ENCODE measurements around the gene SLC14A1. TPM values are rescaled to one million over a fixed set of nuclear protein-coding genes. Genes with fewer than 3 reads are reported as not detected.
"Not testable (repeated sequence)": the region's sequence is repeated elsewhere in the genome, so short reads cannot be mapped to it uniquely, and the experiment has no call there.

The SLC14A1 gene
- total RNA-seq, 2 experiments from 2014 or later, result 2.5 to 4.1 TPM

DNA sequence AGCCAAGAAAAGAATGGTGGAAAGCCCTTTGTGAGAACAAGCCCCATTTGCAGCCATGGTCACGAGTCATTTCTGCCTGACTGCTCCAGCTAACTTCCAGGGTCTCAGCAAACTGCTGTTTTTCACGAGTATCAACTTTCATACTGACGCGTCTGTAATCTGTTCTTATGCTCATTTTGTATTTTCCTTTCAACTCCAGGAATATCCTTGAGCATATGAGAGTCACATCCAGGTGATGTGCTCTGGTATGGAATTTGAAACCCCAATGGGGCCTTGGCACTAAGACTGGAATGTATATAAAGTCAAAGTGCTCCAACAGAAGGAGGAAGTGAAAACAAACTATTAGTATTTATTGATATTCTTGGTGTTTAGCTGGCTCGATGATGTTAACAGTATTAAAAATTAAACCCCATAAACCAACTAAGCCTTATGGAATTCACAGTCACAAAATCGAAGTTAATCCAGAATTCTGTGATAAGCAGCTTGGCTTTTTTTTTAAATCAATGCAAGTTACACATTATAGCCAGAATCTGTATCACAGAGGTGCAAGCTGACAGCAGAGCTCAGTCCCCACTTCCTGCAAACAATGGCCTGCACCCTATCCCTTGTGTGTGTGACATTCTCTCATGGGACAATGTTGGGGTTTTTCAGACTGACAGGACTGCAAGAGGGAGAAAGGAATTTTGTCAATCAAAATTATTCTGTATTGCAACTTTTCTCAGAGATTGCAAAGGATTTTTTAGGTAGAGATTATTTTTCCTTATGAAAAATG, 26.1 kb downstream of the SLC14A1 start:
- POLR2A ChIA-PET, result no interaction called here

DNA sequence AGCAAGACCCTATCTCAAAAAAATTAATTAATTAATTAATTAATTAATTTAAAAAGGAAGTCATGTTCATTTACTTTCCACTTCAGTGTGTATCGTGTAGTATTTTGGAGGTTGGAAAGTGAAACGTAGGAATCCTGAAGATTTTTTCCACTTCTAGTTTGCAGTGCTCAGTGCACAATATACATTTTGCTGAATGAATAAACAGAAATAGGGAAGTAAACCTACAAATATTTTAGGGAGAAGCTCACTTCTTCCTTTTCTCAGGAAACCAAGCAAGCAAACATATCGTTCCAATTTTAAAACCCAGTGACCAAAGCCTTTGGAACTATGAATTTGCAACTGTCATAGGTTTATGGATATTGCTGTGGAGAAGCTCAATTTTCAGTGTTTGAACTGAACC, 27.8 kb downstream of the SLC14A1 start:
- ChIA-PET CTCF (no interaction called here), POLR2A (no interaction called here)

More for the DNA sequence above, 26.1 kb downstream of the SLC14A1 start:
- CTCF ChIA-PET, result interaction anchor here (0.6 kb wide), 1 partner anchor 84 kb away, joined by 4 read pairs; no protein-coding TSS in a partner anchor

DNA sequence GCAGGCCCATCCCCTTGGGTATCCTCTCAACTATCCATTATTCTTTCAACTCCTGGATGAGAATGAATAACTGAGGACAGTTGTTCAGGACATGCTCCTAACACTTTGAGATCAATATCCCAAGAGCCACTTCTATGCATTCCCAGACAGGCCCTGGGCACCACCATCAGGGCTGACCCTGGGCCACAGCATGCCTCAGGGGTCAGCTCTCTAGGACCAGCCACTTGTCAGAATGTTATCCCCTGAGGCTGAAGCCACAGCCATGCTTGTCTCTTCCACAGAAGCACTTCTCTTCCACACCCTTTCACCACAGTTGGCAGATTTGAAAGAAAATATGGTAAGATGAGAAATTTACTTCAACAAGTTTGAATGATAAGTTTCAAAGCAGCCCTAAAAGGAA, 28.7 kb downstream of the SLC14A1 start:
- CTCF ChIA-PET, result no interaction called here
- POLR2A ChIA-PET, result no interaction called here

DNA sequence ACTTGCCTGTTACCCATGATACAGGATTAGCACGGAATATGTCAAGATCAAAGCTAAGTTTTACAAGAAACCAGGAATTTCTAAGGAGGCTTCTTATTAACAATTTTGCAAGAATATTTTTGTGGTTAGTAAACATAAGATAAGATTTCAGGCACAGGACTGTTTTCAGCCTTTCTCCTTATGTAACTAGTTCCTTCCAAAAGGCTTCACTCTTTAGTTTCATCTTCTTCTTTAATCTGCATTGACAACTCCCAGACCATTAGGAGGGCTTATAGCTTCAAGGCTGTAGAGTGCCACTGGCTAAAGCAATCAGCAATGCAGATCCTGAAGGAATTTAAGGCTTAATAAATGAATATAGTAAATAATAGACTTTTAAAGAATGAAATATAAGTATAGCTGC, 29.3 kb downstream of the SLC14A1 start:
- ChIA-PET POLR2A (no interaction called here), CTCF (no interaction called here)

DNA sequence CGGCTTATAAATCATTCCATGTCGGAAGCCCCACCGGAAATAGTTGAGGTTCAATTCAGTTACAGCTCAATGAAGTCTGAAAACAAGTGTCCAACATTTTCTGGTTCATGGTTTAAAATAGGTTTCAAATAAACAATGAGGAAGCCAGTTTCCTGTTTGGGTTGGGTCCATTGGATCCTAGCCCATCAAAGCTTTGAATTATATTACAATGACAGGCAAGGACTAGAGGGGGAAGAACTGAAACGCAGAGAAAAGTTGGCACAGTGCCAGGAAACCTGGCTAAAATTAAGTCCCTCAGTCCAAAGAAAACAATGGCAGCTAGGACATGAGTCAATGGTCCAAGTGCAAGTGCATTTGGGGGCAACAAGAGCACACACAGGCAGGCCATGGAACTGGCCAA, 32.0 kb downstream of the SLC14A1 start:
- ChIA-PET CTCF (no interaction called here), POLR2A (no interaction called here)

DNA sequence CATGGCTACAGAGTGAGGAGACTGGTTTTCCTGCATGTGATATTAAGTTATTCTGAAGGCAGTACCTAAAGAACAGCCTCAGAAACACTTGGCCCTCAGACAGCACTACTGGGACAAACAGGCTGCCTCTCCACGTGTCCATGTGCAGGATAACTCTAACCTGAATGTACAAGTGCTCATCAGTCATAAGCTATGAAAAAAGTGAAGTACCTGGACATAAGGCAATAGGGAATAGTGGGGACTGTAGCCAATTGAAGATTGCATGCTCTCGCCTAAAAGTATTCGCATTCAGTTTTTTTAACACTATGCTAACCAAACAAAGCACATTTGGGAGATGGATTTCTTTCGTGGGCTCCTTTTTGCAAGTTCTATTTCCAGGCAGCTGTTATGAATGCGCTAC, 33.0 kb downstream of the SLC14A1 start:
- CTCF ChIA-PET, result no interaction called here
- POLR2A ChIA-PET, result no interaction called here

DNA sequence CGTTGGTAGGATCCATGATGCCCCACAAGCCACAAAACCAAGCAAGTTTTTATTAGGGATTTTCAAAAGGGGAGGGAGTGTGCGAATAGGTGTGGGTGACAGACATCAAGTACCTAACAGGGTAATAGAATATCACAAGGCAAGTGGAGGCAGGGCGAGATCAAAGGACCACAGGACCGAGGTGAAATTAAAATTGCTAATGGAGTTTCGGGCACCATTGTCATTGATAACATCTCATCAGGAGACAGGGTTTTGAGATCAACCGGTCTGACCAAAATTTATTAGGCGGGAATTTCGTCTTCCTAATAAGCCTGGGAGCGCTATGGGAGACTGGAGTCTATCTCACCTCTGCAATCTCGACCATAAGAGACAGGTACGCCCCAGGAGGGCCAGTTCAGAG, 33.7 kb downstream of the SLC14A1 start:
- CTCF ChIA-PET, POLR2A ChIA-PET: not testable (repeated sequence)

DNA sequence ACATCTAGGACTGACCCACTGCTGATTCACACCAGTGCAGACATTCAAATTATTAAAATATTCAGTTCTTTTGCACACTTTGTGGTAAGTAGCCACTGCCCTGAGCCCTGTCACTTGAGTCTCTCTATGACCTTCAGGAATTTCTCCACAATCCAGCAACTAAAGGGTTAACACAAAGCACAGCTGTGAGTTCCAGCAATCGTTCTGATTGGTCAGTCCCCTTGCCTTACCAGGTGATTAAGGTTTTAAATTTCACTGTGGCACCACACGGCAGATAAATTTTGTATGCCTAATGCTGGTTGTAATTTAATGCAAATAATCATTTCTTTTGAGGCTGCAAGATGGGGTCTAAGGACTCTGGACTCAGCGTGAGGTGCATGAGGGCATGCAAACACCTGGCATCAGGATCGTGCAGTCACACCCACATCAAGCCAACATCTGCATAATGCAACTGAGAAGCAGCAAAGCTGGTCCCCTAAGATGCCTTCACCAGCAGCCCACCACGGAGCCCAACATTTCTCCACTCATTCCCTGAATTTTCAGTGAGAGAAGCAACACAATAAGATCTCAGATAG, 36.6 kb downstream of the SLC14A1 start:
- ChIA-PET POLR2A (no interaction called here), CTCF (no interaction called here)

DNA sequence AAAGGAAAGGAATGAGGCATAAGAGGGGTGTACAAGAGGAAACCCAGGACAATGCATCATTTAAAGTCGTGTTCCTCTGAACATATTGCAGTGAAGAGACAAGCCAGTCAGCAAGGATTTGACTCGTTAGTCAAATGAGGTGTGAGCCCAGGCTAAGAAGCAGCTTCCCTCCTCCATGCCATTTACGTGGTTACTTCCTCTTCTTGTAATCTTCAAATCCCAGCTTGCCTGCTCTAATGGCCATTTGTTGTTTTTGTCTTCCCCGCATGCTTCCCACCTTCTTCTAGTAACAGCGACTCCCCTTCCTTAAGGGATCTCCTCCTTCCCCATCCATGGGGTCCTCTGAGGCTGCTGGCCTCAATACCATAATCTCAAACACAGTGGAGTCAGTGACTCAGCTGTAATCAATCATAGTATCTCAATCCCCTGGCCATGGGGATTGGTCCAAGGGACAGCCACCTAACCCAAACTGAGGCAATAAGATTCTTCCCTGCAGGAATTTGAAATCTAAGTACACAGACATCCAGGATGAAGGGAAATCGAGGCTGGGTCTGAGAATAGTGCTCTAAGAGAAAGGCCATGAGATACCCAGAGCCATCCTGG, 37.6 kb downstream of the SLC14A1 start:
- CTCF ChIA-PET, result no interaction called here
- POLR2A ChIA-PET, result no interaction called here

DNA sequence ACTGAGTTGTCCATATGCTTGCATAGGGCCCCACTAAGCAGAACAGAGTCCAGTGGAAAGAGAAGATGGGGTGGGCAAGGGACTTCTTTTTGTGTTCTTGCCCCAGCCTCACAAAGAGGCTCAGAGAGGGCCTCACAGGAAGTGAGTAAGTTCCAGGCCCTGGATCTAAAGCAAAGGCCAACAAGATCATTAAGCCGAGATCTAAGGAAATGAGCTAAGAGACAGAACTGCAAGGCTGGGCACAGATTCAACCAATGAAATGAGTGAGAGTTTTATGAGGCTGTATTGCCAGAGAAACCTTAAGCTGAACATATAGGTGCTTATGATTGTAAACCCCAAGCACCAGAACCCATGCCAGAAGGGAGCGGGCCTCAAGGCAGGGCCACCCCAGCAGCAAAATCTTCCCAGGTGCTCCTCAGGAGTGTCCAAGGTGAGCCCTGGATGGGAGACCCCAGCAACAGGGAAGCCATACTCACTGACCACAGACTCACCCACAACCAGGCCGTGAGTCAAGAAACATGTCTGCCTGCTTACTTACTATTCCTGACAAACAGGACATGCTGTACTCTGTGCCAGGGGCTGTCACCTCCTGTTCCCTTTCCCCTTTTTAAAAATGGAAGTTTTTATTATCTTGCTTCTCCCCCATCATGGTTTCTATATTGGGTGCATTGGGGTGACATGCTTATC, 40.2 kb downstream of the SLC14A1 start:
- ChIA-PET POLR2A (no interaction called here), CTCF (no interaction called here)

DNA sequence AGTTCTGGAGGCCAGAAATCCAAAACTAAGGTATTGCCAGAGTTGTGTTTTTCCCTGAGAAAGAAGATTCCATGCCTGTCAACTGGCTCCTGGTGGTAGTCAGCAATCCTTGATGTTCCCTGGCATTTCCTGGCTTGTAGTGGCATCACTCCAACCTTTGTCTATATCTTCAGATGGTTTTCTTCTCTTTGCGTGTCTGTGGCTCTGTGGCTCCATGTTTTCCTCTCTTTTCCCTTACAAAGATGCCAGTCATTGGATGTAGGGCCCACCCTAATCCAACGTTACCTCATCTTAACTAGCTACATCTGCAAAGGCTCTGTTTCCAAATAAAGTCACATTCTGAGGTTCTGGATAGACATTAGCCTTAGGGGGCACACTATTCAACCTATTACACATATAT, 41.8 kb downstream of the SLC14A1 start:
- CTCF ChIA-PET, result no interaction called here
- POLR2A ChIA-PET, result no interaction called here

DNA sequence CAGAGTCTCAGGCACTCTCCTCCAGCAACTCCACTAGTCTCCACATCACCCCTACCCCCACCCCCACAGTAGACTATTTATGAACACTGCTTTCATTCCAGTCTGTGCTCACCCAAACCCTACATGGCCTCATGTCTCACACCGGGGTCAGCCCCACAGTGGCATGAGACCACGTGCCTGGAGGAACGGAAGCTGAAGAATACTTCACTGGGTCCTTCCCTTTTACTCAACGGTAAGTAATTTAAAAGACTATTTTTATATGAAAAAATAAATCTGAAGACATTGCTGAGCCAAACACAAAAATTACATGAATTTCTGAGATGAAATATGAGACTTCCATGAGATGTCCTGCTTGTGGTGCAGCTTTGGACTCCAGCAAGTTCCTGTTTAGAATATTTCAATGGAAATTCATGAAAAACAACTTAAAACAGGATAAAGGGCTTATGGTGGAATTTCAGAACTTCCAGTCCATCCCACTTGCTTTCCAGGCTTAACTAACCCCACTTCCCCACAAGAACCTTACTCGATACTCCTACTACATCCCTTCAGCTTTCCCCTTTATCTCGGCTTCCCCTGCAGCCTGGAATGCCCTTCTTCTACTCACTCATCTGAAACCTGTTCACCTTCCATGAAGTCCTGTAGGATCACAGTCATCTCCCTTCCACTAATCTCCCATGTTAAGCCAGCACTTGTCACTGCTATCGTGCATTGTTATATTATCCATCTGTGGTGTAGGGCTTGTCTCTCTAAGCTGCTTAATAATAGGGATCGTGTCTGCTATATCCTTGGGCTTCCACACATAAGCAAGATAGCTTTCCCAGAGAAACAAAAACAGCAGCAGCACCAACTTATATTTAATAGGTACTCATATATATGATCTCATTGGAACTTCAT, 47.9 kb downstream of the SLC14A1 start:
- ChIA-PET CTCF (no interaction called here), POLR2A (no interaction called here)

DNA sequence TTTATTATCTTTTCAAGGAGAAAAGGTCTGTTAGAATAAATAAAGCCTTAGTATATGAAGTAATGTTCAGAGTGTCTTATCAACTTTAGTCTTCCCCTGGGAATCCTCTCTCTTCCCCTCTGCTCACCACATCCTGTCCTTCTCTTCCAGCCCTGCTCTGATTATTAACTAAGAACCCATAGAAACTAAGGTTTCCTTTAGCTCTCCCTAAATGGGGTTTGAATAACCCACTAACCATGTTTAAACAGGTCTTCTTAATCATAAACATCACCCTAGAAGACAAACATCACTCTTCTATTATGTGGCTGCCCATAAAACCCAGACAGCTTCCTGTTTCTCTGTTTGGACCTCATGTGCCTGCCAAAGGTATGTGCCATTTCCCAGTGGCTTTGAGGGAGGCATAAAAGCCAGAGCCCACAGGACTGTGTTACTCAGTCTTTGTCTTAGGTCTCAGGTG, 50.1 kb downstream of the SLC14A1 start:
- CTCF ChIA-PET, result no interaction called here
- POLR2A ChIA-PET, result no interaction called here

DNA sequence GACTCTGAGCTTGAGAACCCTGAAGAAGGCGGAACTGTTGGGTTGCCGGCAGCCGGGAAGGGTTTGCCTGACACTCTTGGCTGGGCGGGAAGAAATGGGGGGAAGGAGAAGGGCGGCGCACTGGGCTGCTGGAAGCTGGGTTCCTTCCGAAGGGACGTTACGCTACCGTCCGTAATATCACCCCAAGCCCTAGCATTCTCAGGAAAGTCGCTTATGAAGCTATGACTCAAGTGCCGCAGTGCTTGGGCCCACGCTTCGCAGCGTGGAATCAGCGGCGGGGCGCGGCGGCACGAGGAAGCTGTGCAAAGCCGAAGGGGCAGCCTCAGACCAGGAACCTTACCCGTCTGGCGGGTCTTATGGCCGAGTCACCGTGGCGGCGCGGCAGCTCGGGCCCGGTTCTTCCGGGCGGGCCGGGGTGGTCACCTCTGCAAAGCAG, 51.3 kb downstream of the SLC14A1 start:
- CTCF ChIA-PET, result no interaction called here
- POLR2A ChIA-PET, result interaction anchor here (0.6 kb wide), 1 partner anchor 88 kb away, joined by 5 read pairs; no protein-coding TSS in a partner anchor

DNA sequence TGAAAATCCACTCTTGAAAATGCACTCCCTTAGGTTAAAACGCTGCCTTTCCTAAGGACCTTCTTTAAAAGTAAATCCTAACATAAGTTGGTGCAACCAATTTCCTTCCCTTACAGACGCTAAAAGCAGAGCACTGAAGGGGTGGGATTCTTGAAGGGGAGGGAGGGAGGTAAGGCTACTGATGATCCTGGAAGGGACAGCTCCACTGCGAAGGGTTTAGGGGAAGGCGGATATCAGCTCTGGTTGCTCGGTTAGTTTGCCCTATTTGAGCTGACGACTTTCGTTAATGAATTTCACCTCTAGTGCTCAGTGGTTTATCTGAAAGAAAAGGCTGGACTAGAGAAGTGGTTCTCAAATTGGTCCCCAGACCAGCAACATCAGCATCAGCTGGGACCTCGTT, 51.8 kb downstream of the SLC14A1 start:
- ChIA-PET POLR2A (no interaction called here), CTCF (no interaction called here)

DNA sequence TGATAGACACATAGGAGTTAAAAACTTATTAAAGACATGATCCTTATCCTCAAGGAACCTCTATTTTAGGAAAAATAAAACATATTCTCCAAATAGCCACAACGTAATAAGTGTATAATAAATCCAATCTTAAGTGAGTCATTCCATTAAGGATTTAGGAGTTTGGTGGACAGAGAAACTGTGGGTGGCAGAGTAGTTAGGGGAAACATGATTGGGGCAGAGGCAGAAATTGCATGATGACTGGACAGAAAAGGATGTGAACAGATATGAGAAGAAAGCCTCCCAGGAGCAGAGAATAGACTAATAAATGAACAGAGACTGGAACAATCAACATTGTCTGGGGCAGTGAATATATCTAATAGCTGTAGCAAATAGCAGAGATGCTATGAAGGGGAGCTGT, 53.4 kb downstream of the SLC14A1 start:
- CTCF ChIA-PET, result no interaction called here
- POLR2A ChIA-PET, result no interaction called here

DNA sequence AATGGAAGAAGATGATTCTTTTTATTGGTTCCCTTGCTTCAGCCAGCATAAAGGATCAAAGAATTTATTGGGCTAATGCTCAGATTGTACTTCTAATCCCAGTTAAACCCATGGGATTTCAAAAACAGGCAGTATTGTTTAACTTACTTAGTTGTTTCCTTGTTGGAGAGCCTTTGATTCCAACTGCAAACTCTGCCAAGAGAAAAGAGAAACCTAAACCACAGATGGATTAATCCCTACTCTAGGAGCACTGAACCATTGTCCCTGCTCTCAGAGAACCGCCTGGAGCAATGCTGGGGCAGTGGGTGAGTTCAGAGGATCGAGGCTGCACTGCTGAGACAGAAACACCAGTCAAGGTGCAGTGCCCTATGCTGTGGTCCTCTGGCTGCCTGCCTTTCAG, 56.6 kb downstream of the SLC14A1 start:
- ChIA-PET POLR2A (no interaction called here), CTCF (no interaction called here)

DNA sequence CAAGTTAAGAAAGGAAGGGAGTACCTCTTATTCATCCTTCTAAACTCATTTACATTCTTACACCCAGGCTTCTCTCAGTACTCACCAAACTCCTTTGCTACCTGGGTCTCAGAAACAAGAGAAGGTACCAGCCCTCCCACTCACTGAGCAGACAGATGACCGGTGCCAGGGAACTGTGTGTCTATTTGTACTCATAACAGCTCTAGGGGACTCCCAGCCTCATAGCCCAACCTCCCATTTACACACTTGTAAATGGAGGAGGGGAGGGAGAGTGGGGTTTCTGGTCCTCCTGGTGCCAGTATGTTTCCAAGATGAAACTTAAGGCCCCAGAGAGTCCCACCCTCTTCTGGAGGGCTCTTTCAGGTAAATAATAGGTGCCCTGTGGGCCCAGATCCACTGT, 58.7 kb downstream of the SLC14A1 start:
- POLR2A ChIA-PET, result no interaction called here
- CTCF ChIA-PET, result no interaction called here

DNA sequence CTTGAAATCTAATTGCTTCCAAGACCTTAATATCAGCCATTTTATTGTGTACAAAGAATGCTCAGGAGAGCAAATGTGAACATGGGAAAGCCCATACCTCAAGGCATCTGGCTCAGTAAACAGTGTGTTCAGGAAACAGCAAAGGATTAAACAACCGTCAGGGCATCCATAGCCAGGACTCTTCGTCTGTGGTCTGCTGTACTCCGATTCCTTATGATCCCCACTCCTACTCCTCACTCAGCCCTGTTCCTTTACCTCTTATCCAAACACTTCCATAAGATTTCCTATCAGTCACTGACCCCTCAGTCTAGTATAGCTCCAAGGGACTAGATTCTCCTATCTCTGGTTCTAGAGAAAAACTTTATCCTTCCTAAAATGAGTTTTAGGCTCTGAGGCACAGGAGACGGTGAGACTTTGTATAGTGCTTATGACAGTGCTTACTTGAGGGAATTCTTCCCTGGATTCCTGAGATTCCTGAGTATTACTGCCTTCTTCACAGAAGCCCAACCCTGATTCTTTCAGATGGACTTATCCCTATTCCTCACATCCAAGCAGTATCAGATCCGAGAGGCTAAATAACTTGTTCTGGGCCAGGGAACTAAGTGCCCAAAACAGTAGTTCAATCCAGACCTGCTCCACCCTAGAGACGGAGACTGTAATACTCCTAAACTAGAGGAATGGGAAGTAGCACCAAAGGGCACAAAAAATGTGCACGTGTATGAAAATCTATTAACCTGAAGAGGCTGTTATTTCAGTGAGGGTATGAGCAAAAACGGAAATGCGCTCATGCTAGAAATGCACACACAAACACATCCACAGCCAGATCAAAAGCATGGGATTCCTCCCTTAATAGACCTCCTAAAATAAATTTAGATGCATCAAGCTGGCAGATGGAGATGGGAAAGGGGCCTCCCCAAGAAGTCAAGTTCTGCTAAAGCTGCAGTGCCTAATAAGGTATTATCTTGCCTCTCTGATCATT, 59.4 kb downstream of the SLC14A1 start:
- ChIA-PET POLR2A (no interaction called here), CTCF (no interaction called here)

Measured in activated CD8-positive, alpha-beta memory T cell treated with anti-CD3 and anti-CD28 coated beads for 36 hours (primary cell).